ENCODE measurements around the gene KRT79.

The KRT79 gene

DNA sequence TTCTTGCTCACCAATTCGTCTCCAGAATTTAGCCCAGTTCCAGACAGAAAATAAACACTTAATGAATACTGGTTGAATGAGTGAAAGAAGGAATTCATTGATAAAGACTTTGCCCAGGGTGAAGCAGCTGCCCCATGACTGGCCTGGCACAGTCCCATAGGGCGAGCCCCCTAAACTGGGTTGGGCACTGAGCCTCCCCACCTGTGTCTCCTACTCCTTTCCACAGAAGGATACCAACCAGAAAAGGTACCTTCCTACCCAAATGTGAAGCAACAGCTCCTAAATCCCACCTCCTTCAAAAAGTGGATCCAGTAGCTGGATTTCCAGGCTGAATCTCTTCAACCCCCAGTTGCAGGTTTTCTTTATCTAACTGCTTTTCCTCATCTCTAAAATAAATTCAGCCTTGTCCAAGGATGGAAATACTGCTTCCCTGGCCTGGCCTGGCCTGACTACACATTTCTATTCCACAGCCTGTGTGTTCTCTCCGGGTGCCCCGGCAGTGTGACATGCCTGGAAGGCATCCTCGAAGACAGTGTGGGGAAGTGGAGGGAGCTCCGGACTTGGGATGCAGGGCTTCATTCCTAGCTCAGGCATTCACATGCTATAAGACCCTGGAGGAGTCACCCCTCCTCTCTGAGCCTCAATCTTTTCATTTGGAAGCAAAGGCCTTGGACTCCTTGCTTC, 45.8 kb downstream of the KRT79 start:
- Histone ChIP-seq H3K4me3 (ENCODE audit: low read depth, low read length) (no peak overlapping the region), H3K27ac (no peak overlapping the region), H3K27me3 (replicated peaks) (peaks cover 14% of the 10 kb centered on the region), H3K36me3 (replicated peaks) (no peaks in the 10 kb centered on the region)
- no peak for DNase-seq
- TF ChIP-seq CTCF (IDR thresholded peaks at IDR 0.05; ENCODE audit: low read depth, low read length, missing control alignments): no peak
- in situ Hi-C loops (cut with HindIII; ENCODE audit: low pct_ligation_motif_present, low sequenced_read_pairs): no loop called here

- TF ChIP-seq CTCF (IDR thresholded peaks at IDR 0.05; ENCODE audit: low read depth, low read length, missing control alignments): no peak
- in situ Hi-C loops (cut with HindIII; ENCODE audit: low pct_ligation_motif_present, low sequenced_read_pairs): no loop called here
- H3K27me3 ChIP-seq (replicated peaks): peaks cover 14% of the 10 kb centered on the region
Measured at GRCh38 chr12:52787324-52788191, 46.6 kb downstream of the KRT79 start.

DNA sequence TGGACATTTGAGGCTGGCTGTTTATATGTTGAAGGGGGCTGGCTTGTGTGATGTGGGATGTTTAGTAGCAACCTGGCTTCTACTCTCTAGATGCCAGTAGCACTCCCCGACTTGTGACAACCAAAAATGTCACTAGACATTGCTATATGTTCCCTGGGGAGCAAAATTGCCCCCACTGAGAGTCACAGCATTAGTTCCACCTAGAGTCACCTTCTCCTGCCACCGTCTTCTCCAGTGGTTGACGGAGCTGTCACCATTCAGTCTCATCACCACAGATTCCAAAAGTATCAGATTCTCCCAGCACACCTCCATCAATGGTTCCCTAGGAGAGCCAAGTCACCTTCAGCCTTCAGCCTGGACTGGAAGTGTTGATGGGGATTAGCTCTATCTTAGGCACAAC, 49.2 kb downstream of the KRT79 start:
- Histone ChIP-seq H3K36me3 (replicated peaks) (no peaks in the 10 kb centered on the region), H3K27ac (no peak overlapping the region), H3K4me3 (ENCODE audit: low read depth, low read length) (no peak overlapping the region), H3K27me3 (replicated peaks) (peaks cover 10% of the 10 kb centered on the region)
- TF ChIP-seq CTCF (IDR thresholded peaks at IDR 0.05; ENCODE audit: low read depth, low read length, missing control alignments): no peak
- in situ Hi-C loops (cut with HindIII; ENCODE audit: low pct_ligation_motif_present, low sequenced_read_pairs): no loop called here
- no peak for DNase-seq

More at GRCh38 chr12:52787324-52788191, 46.6 kb downstream of the KRT79 start:
- Histone ChIP-seq H3K36me3 (replicated peaks) (no peaks in the 10 kb centered on the region), H3K27ac (no peak overlapping the region), H3K4me3 (ENCODE audit: low read depth, low read length) (no peak overlapping the region)
- DNase-seq: no peak

DNA sequence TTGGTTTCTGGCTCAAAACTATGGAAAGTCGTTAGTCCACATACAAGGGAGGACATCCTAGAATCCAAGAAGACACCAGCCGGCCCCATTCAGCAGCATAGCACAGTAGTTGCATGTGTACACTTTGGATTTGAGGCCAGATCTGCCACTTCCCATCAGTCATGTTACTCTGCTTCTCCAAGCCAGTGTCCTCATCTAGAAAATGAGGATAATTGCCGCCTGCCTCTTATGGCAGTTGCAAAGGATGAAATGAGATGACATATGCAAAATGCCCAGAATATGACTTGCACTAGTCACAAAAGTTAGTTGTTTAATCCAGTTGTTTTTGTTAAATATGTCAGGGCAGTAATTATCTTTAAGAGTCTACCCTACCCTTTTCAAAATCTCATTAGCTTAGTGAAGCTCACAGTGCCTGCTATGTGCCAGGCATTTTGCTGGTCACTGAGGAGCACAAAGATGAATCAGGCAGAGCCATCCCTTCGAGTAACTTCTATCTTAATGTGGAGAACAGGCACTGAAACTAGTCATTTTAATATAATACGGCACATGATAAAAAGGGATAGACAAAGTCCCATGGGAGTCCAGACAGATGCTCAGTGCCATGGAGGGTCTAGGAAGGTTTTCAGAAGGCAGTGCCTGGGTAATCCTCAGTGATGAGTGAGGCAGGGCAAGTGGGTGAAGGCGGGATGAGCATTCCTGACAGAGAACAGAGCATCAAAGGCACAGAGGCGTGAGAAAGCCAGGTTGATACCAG, 50.4 kb downstream of the KRT79 start:
- no peak for DNase-seq
- in situ Hi-C loops (cut with HindIII; ENCODE audit: low pct_ligation_motif_present, low sequenced_read_pairs): no loop called here
- Histone ChIP-seq H3K4me3 (ENCODE audit: low read depth, low read length) (no peak overlapping the region), H3K36me3 (replicated peaks) (no peaks in the 10 kb centered on the region), H3K27me3 (replicated peaks) (peaks cover 9% of the 10 kb centered on the region), H3K27ac (no peak overlapping the region)
- no peak for TF ChIP-seq CTCF (IDR thresholded peaks at IDR 0.05; ENCODE audit: low read depth, low read length, missing control alignments)

DNA sequence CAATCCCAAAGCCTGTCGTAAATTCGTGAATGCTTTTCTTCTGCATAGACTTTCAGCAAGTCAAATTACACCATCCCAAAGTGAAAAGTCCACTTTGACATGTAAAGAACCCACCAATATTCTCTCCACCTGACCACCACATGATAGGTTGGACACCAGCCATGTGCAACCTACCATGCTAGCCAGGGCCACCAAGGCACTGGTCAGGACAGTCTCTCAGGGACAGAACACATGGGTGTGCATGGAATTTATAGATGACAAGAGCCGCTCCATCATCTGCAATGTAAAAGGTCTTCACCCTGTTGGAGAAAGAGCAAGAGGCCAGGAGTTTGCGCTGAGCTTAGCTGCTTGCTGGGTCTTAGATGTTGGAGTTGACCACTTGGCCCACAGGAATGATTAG, 51.6 kb downstream of the KRT79 start:
- TF ChIP-seq CTCF (IDR thresholded peaks at IDR 0.05; ENCODE audit: low read depth, low read length, missing control alignments): no peak
- in situ Hi-C loops (cut with HindIII; ENCODE audit: low pct_ligation_motif_present, low sequenced_read_pairs): no loop called here
- H3K4me3 ChIP-seq (ENCODE audit: low read depth, low read length): no peak overlapping the region
- H3K36me3 ChIP-seq (replicated peaks): no peaks in the 10 kb centered on the region
- H3K27me3 ChIP-seq (replicated peaks): peaks cover 11% of the 10 kb centered on the region
- no peak for DNase-seq
- H3K27ac ChIP-seq: no peak overlapping the region
